HepG2 (cell line): ENCODE measurements around the gene PLRG1. TPM values are rescaled to one million over a fixed set of nuclear protein-coding genes. Genes with fewer than 3 reads are reported as not detected.

Experiments
- BRF2 ChIP-seq: sonication (generic); formaldehyde crosslinking; IDR thresholded peaks from 2 replicates; pipeline ENCODE4 v1.8.1; 2022; ENCODE audit warnings: mild to moderate bottlenecking, missing genetic modification reagents
- CENPBD1 ChIP-seq: sonication (generic); formaldehyde crosslinking; IDR thresholded peaks from 2 replicates; pipeline ENCODE4 v1.8.0; 2022; ENCODE audit warnings: missing genetic modification reagents, low read depth, mild to moderate bottlenecking, borderline replicate concordance
- CENPX ChIP-seq: sonication (generic); formaldehyde crosslinking; IDR thresholded peaks from 2 replicates; pipeline ENCODE4 v1.9.0; 2021; ENCODE audit warnings: mild to moderate bottlenecking, missing genetic modification reagents, moderate library complexity
- EED ChIP-seq: sonication (generic); formaldehyde crosslinking; IDR thresholded peaks from 2 replicates; pipeline ENCODE4 v1.5.0; 2020; ENCODE audit warnings: mild to moderate bottlenecking, missing genetic modification reagents
- GMEB2 ChIP-seq: IDR thresholded peaks from 2 replicates; pipeline ENCODE4 v1.6.1; 2016; ENCODE audit warnings: missing biosample characterization, missing genetic modification reagents, low read depth
- HIC2 ChIP-seq: sonication (generic); formaldehyde crosslinking; IDR thresholded peaks from 2 replicates; pipeline ENCODE4 v1.9.0; 2022; ENCODE audit warnings: low read depth, missing genetic modification reagents
- NFATC3 ChIP-seq: sonication (generic); formaldehyde crosslinking; IDR thresholded peaks from 2 replicates; pipeline ENCODE4 v1.5.1; 2020; ENCODE audit warnings: mild to moderate bottlenecking, missing genetic modification reagents
- NFKB2 ChIP-seq: sonication (generic); formaldehyde crosslinking; IDR thresholded peaks from 2 replicates; pipeline ENCODE4 v1.4.0; 2020; ENCODE audit warnings: missing genetic modification reagents, borderline replicate concordance
- NFKBIZ ChIP-seq: IDR thresholded peaks from 2 replicates; pipeline ENCODE4 v1.6.1; 2018; ENCODE audit warnings: missing genetic modification reagents, missing compliant biosample characterization
- REXO4 ChIP-seq: sonication (generic); formaldehyde crosslinking; IDR thresholded peaks from 2 replicates; pipeline ENCODE4 v1.8.0; 2022; ENCODE audit warnings: missing genetic modification reagents, mild to moderate bottlenecking, borderline replicate concordance
- RXRB ChIP-seq: IDR thresholded peaks from 2 replicates; pipeline ENCODE4 v1.6.1; 2016; ENCODE audit warnings: borderline replicate concordance, missing genetic modification reagents, missing compliant biosample characterization
- SATB2 ChIP-seq: sonication (generic); formaldehyde crosslinking; IDR thresholded peaks from 2 replicates; pipeline ENCODE4 v1.5.0; 2020; ENCODE audit warnings: missing genetic modification reagents
- SP4 ChIP-seq: sonication (generic); formaldehyde crosslinking; IDR thresholded peaks from 2 replicates; pipeline ENCODE4 v1.8.1; 2023; ENCODE audit warnings: mild to moderate bottlenecking, missing genetic modification reagents
- TEF ChIP-seq: sonication (generic); formaldehyde crosslinking; IDR thresholded peaks from 2 replicates; pipeline ENCODE4 v1.5.0; 2020; ENCODE audit warnings: missing genetic modification reagents
- TRAFD1 ChIP-seq: sonication (generic); formaldehyde crosslinking; IDR thresholded peaks from 2 replicates; pipeline ENCODE4 v1.5.1; 2020; ENCODE audit warnings: missing genetic modification reagents, mild to moderate bottlenecking, borderline replicate concordance
- ZFAT ChIP-seq: sonication (generic); formaldehyde crosslinking; conservative IDR thresholded peaks from 2 replicates; pipeline ENCODE4 v1.8.1; 2023; ENCODE audit warnings: missing genetic modification reagents, inconsistent platforms
- ZFP41 ChIP-seq: sonication (generic); formaldehyde crosslinking; IDR thresholded peaks from 2 replicates; pipeline ENCODE4 v1.4.0; 2020; ENCODE audit warnings: mild to moderate bottlenecking, missing genetic modification reagents, borderline replicate concordance
- ZNF282 ChIP-seq: fragments of 450-650 bp; IDR thresholded peaks from 2 replicates; pipeline ENCODE4 v1.6.1; 2018; ENCODE audit not compliant: partially characterized antibody
- ZNF558 ChIP-seq: sonication (generic); formaldehyde crosslinking; IDR thresholded peaks from 2 replicates; pipeline ENCODE4 v1.9.0; 2022; ENCODE audit warnings: mild to moderate bottlenecking, missing genetic modification reagents, borderline replicate concordance
- polyA plus RNA-seq, 8 experiments: library from polyadenylated mRNA; depleted of rRNA in 3 of 8; stranded (reverse) in 7 of 8; unstranded in 1 of 8; fragments of >200 nt; fragmentation: Illumina TruSeq in 4 of 8; extraction: Trizol in 4 of 8; gene quantifications; 2 replicates each; pipeline versions ENCODE4 v1.2.1 to v1.2.3, GENCODE V29; 2011 to 2016; ENCODE audit warnings: low read depth in 4 of 8, missing spikeins in 1 of 8, mixed read lengths in 1 of 8; ENCODE audit not compliant: insufficient read depth in 1 of 8
- total RNA-seq, 5 experiments: library from RNA; depleted of rRNA; stranded (reverse); fragments of >200 nt; fragmentation: Illumina TruSeq; extraction: Trizol; gene quantifications; 2 replicates each; pipeline ENCODE4 v1.2.3, GENCODE V29; 2016; ENCODE audit warnings: low read depth in 1 of 5

PLRG1 gene
- total and polyA plus RNA-seq, 2 of the 13 experiments (the other 11 are each of a cell fraction or from before 2014, with no cell fraction given), result 77.3 to 110 TPM

GRCh38 chr4:154577324-154577723 is 27.1 kb upstream of the PLRG1 start (continued):
- no peak for TF ChIP-seq ZFAT (CRISPR knock-in tag)
- TF ChIP-seq ZNF282, result no peak
- no peak for TF ChIP-seq NFKB2 (CRISPR knock-in tag)
- TF ChIP-seq TRAFD1 (CRISPR knock-in tag), result no peak
- no peak for TF ChIP-seq SATB2 (CRISPR knock-in tag)
- no peak for TF ChIP-seq ZFP41
- TF ChIP-seq HIC2 (CRISPR knock-in tag), result no peak
- no peak for TF ChIP-seq SP4 (CRISPR knock-in tag)
- no peak for TF ChIP-seq BRF2 (CRISPR knock-in tag)
- TF ChIP-seq ZNF558, result no peak
- peak; percentile 77; the same call in 1 of the 2 replicates for TF ChIP-seq NFKBIZ (CRISPR knock-in tag)
- TF ChIP-seq EED (CRISPR knock-in tag), result no peak
- TF ChIP-seq NFATC3 (CRISPR knock-in tag), result no peak
- TF ChIP-seq CENPBD1 (CRISPR knock-in tag), result no peak
- peak; percentile 98 for TF ChIP-seq RXRB (CRISPR knock-in tag)
- no peak for TF ChIP-seq TEF
- no peak for TF ChIP-seq CENPX (CRISPR knock-in tag)
- TF ChIP-seq REXO4 (CRISPR knock-in tag), result no peak
- 0 out of 2 replicates have a peak, but pooled peaks have one; percentile 33 for TF ChIP-seq GMEB2 (CRISPR knock-in tag)
